NCI-H146 (cell line): Measurements from ENCODE around the gene RNF26.
A peak's percentile ranks its signal among the peaks of the same experiment; 100 is the strongest.

Experiments used
- DNase-seq: peaks from one replicate; lab custom pipeline; 2025; lab: John Stamatoyannopoulos, UW

RNF26 gene

DNA sequence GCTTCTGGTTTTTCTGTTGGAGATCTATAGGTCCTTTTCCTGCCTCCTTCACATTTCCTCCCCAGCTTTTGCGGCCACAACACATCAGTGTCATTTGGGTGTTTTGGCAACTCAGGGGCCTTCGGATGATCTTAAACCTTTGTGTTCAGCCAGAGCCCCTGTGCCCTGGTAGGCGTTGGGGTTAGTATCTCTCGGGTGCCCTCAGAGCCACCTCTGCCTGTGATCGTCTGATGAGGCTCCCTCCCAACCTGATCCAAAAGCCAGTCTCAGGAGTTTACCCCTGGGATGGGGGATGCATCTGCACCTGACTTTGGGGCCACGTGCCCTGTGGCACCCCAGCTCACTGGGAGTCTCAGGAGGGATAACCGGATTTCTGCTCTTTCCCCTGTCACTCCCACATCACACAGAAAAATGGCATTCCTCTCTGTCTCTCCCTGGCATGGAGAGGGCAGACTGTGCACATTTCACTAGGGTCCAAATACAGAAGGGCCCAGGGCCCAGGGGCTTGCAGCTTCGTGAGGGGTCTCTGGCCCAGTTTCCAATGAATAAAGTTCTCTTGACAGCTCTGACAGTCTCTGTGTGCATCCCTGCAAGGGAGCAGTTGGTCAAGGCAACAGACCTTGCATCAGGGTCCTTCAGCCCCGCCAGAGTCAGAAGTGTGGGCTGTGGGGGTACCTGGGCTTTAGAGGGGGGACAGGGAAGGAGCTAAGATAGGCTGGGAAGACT, 2.6 kb downstream of the RNF26 start:
- DNase-seq = no peak

DNA sequence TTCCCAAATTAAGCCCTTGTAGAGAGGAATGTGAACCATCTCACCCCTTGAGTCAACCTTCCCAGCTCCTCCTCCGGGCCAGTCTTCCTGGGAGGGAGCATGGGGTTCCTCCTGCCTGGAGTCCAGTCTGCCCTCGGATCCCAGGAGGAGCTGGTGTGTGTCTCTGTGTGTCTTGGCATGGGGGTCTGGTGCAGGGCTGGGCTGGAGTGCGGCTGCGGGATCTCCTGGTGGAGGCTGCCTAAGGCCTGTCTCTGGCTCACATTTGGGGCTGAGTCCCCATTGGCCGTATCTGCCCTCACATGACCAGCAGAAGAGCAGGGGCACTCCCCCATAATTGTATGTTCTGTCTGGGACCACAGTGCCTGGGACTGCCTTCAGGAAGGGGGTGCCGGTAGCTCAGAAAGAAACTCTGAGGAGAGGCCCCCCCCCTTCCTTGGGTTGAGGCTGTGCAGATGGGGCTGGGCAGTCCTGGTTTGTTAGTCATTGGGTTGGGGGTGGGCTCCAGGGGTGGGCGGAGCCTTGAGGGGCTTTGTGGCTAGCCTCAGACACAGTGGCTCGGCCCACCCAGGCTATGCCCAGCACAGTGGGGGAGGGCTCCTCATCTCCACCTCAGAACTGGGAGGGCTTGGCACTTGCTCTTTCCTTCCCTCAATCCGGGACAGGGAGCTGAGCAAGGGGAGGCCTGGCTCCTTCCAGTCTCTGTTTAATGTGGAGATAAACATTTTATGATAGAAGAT, 3.4 kb downstream of the RNF26 start:
- no peak for DNase-seq

DNA sequence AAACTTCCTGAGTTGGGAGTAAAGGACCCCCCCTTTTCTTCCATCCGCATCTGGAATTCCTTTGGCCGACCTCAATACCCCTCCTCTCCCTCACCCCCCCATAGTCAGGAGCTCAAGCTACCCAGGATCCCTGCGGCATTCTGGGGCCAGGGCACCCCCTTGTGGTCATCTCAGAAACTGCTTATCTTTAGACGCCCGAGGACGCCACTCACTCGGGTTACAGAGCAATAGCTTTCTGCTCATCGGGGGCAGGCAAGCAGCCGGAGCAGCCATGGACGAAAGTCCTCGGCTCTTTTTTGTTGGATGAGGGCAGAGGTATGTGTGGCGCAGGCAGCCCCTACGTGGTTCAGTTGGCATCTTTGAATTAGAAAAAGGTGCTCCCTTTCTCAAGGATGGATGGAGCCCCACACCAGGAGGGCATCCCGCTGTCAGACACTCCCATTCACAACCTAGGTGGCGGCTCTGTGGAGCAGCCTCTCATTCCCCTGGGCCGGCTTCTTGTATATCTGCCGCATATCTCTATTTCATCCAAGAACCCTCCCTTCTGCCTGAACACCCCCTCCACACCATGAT, 4.1 kb downstream of the RNF26 start:
- DNase-seq = peak; percentile 65

DNA sequence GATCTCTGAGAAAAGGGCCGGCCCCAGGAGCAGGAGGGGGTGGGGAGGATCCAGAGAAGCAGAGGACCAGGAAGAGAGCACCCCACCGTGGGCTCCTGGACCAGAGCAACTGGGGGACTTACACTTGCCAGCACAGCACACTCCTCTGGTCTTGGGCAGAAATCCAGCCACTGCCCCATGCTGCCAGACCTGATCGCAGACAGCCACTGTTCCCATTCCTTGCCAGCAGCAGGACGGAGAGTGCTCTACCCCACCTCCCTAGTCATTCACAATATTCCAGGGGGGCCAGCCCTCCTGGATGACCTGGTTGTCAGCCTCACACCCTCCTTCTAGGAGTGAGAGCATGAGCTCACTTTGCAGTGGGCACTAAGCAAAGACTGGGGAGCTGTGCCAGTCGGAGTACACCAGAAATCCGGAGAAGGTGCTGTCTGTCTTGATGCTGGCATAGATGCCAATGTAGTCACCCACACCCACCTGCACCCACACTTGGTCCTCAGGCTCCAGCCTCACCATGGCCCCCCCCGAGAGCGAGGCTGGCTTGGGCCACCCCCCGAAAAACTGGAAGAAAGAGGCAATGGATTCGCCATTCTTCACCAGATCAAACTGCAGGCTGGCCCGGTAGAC, 4.8 kb downstream of the RNF26 start:
- no peak for DNase-seq

DNA sequence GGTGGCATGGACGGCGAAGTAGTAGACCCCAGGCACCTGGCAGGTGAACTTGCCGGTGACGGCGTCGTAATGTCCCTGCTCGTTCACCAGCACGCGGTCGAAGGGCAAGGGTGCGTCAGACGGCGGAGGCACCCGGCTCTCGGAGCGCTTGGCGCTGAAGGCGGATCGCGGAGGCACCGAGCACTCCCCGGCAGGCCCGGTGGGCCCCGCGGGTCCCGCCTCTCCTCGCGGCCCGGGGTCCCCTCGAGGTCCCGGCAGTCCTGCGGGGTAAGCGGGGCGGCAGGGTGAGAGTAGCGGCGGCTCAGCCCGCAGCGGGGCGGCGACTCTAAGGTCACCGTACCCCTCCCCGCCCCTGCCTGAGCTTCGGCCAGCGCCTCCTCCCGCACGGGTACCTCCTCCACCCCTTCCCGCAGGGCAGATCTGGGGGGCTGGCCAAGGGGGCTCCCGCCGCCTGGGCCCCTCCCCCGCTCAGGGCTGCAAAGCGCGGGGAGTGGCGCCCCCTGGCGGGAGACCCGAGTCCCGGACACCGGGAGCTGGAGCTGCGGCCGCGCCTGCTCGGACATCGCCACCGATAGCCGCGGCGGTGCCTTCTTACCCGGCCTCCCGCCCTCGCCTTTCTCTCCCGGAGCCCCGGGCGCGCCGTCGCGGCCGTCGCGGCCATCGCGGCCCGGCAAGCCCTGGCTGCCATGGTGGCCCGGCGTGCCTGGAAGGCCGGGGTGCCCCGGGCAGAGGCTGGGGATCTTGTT, 5.4 kb downstream of the RNF26 start:
- peak; percentile 55 for DNase-seq

DNA sequence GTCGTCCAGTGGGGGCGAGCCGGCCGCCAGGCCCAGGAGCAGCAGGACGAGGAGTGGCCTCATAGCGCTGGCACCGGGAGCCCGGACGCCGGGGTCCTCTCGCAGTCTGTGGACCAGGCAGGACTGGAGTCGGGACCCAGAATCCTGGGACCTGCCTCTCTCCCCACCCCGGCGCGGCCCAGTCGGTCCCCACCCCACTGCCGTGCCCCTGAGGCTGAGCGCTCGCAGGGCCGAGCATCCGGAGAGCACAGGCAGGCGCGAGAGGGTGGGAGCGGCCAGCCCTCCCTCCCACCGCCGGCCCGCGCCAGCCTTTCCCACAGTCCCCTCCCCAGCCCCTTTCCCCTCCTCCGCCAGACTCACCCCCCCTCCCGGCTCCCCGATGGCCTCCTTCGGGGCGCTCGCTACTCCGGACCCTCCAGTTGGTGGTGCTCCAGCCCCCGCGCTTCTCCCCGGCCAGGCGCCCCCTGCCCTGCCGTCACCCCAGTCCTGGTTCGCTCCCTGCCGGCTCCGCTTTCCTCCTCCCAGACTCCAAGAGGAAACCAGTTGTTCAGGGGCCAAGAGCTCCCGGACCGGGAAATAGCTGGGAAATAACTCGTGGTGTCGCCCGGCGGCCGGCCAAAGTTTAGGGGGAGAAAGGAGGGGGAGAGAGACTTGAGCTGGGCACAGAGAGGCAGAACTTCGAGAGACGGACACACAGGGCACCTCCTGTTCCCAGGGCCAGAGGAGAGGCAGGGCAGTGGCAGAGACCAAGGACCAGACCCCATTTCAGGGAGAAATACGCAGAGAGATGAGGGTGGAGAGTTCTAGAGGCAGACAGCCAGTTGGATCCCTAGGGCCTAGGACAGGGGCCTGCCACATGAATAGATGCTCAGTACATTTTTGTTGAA, 6.3 kb downstream of the RNF26 start, which contains the start of gene C1QTNF5:
C1QTNF5 (minus strand) TSS at position 549 of the 887 bp plus-strand sequence; CDS start at position 63, 486 bp downstream.
- no peak for DNase-seq

DNA sequence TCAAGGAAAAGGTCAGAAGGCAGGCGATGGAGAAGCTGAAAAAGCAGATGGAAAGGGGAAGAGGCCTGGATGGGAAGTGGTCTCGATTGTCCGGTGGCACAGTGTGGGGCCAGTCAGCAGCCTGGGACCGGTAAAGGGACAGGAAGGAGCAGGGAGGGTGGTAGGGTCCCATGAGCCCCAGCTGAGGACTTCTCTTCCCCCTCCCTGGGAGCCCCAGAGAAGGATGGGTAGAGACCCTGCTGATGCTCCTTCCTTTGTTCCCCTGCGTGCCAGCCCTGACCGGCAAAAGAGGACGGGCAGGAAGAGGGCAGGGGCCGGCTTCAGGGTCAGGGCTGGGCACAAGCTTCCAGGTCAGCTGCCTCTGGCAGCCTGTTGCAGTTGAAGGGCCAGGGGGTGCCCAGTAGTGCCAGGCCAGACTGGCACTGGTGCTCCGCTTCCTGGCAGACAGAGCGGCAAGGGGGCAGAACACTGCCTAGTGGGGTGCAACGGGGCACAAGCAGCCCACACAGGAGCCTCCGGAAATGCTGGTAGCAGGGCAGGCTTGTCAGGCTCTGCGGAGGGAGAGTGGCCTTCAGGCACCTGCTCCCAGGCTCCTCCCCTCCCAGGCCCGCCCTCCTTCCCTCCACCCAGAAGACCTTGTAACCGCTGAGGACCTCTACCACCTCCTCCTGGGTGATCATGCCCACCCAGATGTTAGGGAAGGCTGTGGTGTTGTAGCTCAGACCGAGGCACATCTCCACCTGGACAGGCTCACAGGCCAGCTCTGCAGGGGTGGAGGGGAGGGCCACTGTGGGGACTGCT, 7.1 kb downstream of the RNF26 start:
- no peak for DNase-seq

DNA sequence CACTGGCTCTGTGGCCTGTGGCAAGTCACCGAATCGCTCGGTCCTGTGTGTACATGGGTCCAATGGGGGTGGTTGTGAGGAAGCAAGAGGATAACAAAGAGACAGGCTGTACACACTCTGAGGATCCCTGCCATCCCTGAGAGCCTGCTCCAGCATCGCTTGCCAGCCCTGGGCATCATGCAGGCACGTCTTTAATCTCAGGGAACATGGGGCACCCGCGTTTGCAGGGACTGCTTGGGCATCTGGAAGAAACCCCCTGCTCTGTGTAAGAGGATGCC, 7.6 kb downstream of the RNF26 start:
- no peak for DNase-seq

DNA sequence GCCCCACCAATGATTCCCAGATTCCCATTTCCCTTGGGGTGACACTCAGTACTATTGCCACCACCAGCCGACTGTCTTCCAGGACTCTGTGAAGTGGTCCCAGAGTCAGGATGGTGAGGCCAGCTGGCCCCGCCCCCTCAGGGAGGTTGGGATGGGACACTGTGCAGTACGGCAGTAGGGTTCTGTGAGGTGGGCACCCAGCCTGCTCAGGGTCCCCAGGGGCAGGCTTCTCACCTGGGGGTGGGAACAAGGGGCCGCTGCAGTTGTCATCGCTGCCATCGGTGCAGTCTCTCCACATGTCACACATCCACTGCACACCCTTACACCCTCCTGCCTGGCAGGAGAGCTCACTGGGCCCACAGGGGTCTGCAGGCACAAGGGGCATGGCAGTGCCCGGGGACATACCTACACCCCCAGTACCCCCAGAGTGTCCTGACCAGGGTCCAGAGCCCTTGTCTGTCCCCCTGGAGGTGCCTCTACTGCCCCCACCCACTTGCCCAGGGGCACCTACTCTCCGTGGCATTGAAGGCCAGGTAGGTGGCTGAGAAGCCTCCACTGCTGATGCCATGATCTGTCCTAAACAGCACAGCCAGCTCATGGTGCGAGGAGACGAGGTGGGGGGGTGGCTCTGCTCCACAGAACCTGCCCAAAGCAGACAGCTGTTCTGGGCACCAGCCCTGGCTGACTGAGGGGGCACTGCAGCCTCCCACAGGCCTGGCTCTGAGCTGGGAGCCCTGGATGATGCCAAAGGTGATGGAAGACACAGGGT, 8.2 kb downstream of the RNF26 start:
- DNase-seq = no peak

DNA sequence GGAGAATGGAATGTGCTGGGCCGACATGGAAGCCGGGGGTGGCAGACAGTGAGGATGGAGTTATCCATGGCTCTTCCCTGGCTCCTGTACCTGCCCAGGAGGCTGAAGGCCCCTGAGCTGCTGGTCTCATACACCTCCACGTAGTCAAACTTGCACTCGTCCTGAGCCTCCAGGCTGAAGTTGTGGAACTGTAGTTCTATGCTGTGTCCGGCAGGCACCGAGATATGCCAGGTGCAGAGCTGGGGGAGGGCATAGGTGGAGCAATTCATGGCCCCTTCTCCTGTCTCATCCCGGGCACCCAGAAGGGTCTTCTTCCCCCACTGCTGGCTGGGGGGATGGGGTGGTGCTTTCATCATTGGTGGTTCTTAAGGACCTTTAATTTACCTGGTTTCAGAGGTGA, 9.4 kb downstream of the RNF26 start:
- no peak for DNase-seq

DNA sequence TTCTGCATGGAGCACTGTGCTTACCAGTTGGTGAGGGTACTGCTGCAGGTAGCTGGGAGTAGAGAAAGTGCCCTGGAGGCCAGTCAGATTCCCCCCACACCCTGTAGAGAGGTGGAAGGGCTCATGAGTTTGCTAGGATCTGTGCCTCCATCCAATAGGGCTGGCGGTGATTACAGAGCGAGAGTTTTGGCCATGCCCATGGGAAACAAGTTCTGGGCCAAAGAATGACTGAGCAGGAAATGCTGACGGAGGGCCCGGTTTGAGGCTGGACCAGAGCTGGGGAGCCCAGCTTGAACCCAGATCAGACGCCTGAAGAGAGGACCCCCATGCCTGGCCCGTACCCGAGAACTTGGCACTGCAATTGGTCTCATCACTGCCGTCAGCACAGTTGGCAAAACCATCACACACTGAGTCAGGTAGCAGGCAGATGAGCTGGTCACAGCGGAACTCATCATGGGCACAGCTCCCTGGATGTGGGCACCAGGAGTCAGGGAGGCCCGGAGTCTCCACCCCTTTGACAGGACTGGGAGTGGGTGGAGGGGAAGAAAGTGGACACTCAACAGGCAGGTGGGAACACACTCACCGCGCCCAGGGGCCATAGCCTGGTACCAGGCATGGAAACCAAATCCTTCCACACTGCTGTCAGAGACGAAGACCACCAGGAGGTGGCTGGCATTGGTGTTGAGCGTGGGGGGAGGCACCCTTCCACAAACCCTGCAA, 10.1 kb downstream of the RNF26 start:
- no peak for DNase-seq

DNA sequence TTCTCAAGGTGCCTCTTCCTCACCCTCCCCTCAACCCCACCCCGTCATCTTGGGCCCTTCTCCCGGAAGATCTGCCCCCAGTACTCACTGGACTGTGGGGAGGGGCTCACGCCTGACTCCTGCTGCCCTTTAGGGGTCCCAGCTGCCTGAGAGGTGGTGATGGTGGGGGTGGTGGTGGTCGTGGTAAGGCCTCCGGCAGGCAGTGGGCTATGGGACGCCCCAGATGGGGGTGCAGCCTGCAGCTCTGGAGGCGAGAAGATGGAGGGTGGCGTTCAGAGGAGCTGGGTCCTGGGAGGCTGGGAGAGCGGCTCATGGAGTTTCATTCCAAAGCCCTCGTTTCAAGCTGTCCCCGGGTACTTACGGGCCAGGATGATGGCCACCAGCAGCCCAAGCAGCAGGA, 11.4 kb downstream of the RNF26 start:
- no peak for DNase-seq

DNA sequence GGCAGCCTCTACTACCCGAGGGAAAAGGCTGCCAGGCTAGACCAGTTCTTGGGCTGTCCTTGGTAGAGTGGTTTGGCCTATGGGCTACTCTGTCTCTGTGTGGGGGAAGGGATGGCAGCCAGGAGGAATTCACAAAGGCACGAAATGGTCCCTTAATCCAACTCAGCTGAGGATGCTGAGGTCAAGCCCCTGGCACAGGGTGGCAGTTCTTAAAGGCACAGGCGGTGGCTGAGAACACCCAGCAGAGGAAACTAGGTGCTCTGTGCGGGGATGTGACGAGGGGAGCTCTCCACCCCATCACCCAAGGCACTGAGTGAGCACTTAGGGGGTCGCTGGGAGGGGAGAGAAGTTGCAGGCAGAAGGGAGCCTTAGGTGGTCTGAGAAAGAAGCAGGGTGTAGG, 12.3 kb downstream of the RNF26 start, which contains the start of gene MFRP:
MFRP (minus strand) TSS at position 101 of the 400 bp plus-strand sequence. CDS start 192 bp downstream, outside the sequence.
- DNase-seq = no peak

DNA sequence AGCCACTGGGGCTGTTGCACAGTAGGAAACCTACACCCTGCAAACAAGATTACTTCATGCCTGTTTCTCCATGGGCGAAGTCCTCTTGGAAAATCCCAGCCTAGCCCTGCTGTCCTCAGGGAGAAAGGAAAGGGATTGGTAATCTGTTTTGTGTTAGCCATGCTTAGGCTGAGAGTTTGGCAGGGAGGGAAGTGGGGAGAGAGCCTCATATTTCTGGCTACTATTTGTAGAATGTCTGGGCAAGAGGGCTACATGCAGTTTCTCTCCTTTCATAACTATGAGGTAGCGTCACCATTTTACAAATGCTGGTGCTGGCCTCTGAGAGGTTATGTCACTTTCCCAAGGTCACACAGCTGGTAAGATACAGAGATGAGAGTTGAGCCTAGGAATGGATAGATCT, 12.9 kb downstream of the RNF26 start:
- DNase-seq = no peak

DNA sequence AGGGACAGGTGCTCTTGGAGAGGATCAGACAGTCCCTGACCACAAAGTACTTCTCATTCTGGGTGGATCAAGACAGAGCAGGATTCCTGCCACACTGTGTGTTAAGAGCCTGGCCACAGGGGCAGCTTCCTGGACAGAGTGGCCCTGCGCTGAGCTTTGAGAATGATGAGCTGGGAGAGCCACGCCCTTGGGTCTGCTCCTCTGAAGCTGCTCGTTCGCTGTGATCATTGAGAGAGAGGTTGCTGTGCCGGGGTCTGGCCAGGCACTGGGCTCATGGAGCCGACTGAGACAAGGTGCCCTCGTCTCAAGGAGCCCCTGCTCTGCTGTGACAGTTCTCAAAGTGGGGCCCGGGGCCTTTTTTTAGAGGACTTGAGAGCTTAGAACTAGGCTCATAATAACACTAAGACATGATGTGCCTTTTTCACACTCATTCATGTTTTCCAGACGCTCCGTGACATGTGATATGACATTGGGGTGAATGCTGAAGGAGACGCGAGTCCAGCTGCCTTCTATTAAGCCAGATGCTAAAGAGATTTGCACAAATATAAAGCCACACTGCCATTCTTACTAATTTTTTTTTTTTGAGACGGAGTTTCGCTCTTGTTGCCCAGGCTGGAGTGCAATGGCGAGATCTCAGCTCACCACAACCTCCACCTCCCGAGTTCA, 13.7 kb downstream of the RNF26 start:
- peak; percentile 15 for DNase-seq

DNA sequence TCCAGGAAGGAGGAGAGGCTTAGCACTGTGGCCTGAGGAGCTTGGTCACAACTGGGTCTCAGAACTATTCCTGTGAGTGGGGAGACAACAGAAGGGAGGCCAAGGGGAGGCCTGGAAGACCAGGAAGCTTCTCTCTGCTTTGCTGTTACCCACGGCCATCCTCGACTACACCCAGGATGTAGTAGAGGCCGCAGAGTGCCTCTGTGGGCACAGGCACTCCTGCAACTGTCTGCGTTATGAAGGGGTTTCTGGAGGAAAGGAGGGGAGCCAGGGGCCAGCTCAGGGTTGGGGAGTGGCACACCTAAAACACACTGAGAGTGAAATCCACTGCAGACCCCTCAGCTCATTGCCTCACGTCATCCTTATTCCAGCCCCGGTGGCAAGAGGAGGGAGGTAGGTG, 16.0 kb downstream of the RNF26 start:
- DNase-seq = no peak

DNA sequence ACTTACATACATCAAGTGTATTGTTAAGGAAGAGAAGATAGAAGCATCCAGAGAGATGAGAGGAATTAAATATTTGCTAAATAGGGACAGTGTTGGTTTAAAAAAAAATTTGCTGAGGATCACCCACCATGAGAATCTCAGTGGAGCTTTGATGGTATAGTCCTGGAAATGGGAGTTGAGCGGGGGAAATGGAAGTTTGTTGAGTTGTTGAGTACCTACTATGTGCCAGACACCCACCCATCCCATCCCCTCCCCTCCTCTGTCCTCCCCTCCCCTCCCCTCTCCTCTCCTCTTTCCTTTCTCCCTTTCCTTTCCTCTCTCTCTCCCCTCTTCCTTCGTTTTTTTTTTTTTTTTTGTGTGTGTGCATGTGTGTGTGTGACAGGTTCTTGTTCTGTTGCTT, 16.9 kb downstream of the RNF26 start:
- DNase-seq = no peak

DNA sequence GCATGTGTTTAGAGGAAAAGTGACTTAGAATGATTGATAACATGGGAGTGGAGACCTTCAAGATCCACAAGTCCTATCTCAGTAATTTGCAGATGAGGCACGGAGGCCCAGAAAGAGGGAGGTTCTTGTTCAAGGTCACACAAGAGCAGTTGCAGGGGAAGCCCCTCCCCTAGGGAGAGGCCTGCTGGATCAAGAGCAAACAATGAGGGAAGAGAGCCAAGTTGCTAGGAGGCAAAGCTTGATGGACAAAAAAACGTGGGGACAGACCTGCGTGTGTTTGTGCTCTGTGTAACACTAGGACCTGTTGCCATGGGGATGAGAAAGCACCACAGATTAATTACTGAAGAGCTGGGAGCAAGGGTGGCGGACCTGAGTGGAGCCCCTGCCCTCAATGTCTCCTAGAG, 18.5 kb downstream of the RNF26 start:
- peak; percentile 91 for DNase-seq
